Trophoblast cell (in vitro differentiated cells and primary cell): Measurements from ENCODE around the gene ZBTB16.

Experiments
- DNase-seq, 2 donors: peaks; one replicate each; pipeline ENCODE4 v3.0.0-alpha.2; 2016
- H2AFZ ChIP-seq: 2 replicates; pipeline ENCODE4 v1.6.1; 2013; ENCODE audit warnings: low read length, moderate library complexity, mild to moderate bottlenecking; ENCODE audit not compliant: insufficient read depth, poor library complexity
- H2AK5ac ChIP-seq: 2 replicates; pipeline ENCODE4 v1.6.1; 2013; ENCODE audit warnings: mild to moderate bottlenecking, low read length
- H2BK120ac ChIP-seq: 2 replicates; pipeline ENCODE4 v1.6.1; 2013; ENCODE audit warnings: low read length, mild to moderate bottlenecking, moderate library complexity; ENCODE audit not compliant: insufficient read depth, poor library complexity
- H2BK12ac ChIP-seq: 2 replicates; pipeline ENCODE4 v1.6.1; 2013; ENCODE audit warnings: mild to moderate bottlenecking, low read length, moderate library complexity
- H2BK5ac ChIP-seq: 2 replicates; pipeline ENCODE4 v1.6.1; 2013; ENCODE audit warnings: low read length, low read depth, moderate library complexity, mild to moderate bottlenecking; ENCODE audit not compliant: poor library complexity
- H3K14ac ChIP-seq: 2 replicates; pipeline ENCODE4 v1.6.1; 2013; ENCODE audit warnings: mild to moderate bottlenecking, low read length
- H3K18ac ChIP-seq: 2 replicates; pipeline ENCODE4 v1.6.1; 2013; ENCODE audit warnings: mild to moderate bottlenecking, low read length
- H3K23ac ChIP-seq: 2 replicates; pipeline ENCODE4 v1.6.1; 2013; ENCODE audit warnings: low read length
- H3K27ac ChIP-seq: 2 replicates; pipeline ENCODE4 v1.5.1; 2013; ENCODE audit warnings: low read depth, mild to moderate bottlenecking, inconsistent platforms, low read length, moderate library complexity
- H3K27me3 ChIP-seq: 2 replicates; pipeline ENCODE4 v1.6.1; 2013; ENCODE audit warnings: inconsistent platforms, mild to moderate bottlenecking, low read length, moderate library complexity; ENCODE audit not compliant: insufficient read depth
- H3K36me3 ChIP-seq, 2 experiments: 1 replicate in 1 of 2; 2 replicates in 1 of 2; pipeline ENCODE4 v1.6.1; 2013; ENCODE audit warnings: low read length in 2 of 2, mild to moderate bottlenecking in 2 of 2, moderate library complexity in 1 of 2; ENCODE audit not compliant: insufficient read depth in 2 of 2, control insufficient read depth in 1 of 2
- H3K4ac ChIP-seq: 2 replicates; pipeline ENCODE4 v1.6.1; 2013; ENCODE audit warnings: low read depth, mild to moderate bottlenecking, low read length, moderate library complexity
- H3K4me1 ChIP-seq, 2 experiments: 1 replicate in 1 of 2; 2 replicates in 1 of 2; pipeline ENCODE4 v1.6.1; 2013; ENCODE audit warnings: low read length in 2 of 2, mild to moderate bottlenecking in 2 of 2, moderate library complexity in 1 of 2; ENCODE audit not compliant: insufficient read depth in 2 of 2, control insufficient read depth in 1 of 2
- H3K4me2 ChIP-seq: 2 replicates; pipeline ENCODE4 v1.6.1; 2013; ENCODE audit warnings: inconsistent platforms, mild to moderate bottlenecking, low read length, moderate library complexity
- H3K4me3 ChIP-seq: 2 replicates; pipeline ENCODE4 v1.5.1; 2013; ENCODE audit warnings: mild to moderate bottlenecking, low read depth, low read length, inconsistent platforms
- H3K79me1 ChIP-seq: one replicate; pipeline ENCODE4 v1.6.1; 2013; ENCODE audit warnings: low read length
- H3K79me2 ChIP-seq: 2 replicates; pipeline ENCODE4 v1.6.1; 2013; ENCODE audit warnings: low read length, mild to moderate bottlenecking; ENCODE audit not compliant: control insufficient read depth, insufficient read depth, poor library complexity
- H3K9ac ChIP-seq: 2 replicates; pipeline ENCODE4 v1.6.1; 2013; ENCODE audit warnings: mild to moderate bottlenecking, low read length
- H3K9me3 ChIP-seq: 2 replicates; pipeline ENCODE4 v1.6.1; 2013; ENCODE audit warnings: low read depth, mild to moderate bottlenecking, control low read depth, inconsistent platforms, low read length; ENCODE audit not compliant: insufficient read depth
- H4K12ac ChIP-seq: 2 replicates; pipeline ENCODE4 v1.6.1; 2013; ENCODE audit warnings: low read depth, mild to moderate bottlenecking, low read length, moderate library complexity
- H4K8ac ChIP-seq: 2 replicates; pipeline ENCODE4 v1.6.1; 2013; ENCODE audit warnings: low read depth, mild to moderate bottlenecking, low read length, moderate library complexity
- H4K91ac ChIP-seq: one replicate; pipeline ENCODE4 v1.6.1; 2013; ENCODE audit warnings: low read depth, mild to moderate bottlenecking, low read length, moderate library complexity
- WGBS: extraction: QIAGEN DNeasy Blood & Tissue Kit; methylation state at CpG from one replicate; pipeline ENCODE4 v1.1.7; 2013; ENCODE audit warnings: missing lambda C conversion rate; ENCODE audit not compliant: insufficient read length, insufficient coverage; ENCODE audit errors: extremely low coverage; 5-methylcytosine and 5-hydroxymethylcytosine counted together

Gene ZBTB16

DNA sequence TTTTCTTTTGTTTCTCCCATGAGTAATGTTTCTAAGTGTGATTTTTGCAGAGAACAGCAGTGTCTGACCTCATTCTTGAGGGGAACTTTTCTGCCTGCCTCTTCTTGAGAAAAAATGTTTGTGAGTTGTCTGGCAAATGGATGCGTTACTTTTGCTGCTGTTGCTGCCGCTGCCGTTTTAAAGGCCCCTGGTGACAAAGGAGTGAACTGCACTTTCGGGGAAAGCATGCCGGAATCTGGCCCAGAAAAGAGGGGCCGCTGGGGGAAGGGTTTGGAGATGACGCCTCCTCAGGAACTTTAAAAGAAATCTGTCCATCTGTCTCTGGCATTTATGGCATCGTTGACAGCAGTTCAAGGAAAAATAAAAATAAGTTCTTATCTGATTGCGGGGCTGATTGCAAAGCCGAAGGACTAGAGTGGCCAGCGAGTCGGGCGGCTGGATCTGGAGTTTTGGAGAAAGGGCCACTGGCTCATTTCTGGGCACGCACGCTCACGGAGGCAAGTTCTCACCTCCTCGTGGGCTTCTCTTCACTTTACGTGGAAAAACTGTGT is 16.5 kb downstream of the ZBTB16 start:
- Histone ChIP-seq H3K9ac (no peak overlapping the region), H2BK5ac (no peak overlapping the region), H2BK120ac (no peak overlapping the region), H2BK12ac (no peak overlapping the region), H3K9me3 (no peaks in the 10 kb centered on the region), H3K27me3 (no peaks in the 10 kb centered on the region), H3K4me3 (no peak overlapping the region), H3K4me2 (no peak overlapping the region), H3K27ac (no peak overlapping the region), H4K91ac (no peak overlapping the region), H3K4me1 (peaks cover 5 to 10% of the 10 kb centered on the region in 2 experiments), H3K4ac (no peak overlapping the region), H4K12ac (no peak overlapping the region), H3K18ac (no peak overlapping the region), H3K14ac (no peak overlapping the region), H3K79me2 (no peaks in the 10 kb centered on the region), H4K8ac (no peak overlapping the region), H2AFZ (no peak overlapping the region), H3K36me3 (no peaks in the 10 kb centered on the region), H3K79me1 (no peaks in the 10 kb centered on the region), H2AK5ac (no peak overlapping the region), H3K23ac (no peak overlapping the region)
- no CpG with 5 or more reads among the region's 18 CpGs for WGBS
- peak; percentile 7 to 51 for DNase-seq

DNA sequence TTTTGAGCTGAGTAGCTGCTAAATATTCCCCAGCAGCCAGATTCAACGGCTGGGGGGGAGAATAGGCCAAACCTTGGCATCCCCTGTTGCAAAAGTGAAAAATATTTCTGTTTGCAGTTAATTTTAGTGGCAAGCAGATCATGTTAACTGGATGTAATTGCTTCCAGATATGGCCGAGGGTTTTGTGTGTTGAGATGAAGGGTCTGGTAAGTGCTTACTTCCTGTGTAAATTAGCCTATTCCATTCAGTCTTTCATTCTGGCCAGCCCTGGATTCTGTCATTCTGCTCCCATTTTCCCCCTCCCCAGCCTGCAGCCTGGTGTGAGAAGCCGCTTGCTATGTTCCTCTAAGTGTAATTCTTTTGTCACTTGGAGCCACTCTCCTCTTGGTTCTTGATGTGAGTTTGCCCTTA is 17.4 kb downstream of the ZBTB16 start:
- H3K23ac ChIP-seq, result no peak overlapping the region

DNA sequence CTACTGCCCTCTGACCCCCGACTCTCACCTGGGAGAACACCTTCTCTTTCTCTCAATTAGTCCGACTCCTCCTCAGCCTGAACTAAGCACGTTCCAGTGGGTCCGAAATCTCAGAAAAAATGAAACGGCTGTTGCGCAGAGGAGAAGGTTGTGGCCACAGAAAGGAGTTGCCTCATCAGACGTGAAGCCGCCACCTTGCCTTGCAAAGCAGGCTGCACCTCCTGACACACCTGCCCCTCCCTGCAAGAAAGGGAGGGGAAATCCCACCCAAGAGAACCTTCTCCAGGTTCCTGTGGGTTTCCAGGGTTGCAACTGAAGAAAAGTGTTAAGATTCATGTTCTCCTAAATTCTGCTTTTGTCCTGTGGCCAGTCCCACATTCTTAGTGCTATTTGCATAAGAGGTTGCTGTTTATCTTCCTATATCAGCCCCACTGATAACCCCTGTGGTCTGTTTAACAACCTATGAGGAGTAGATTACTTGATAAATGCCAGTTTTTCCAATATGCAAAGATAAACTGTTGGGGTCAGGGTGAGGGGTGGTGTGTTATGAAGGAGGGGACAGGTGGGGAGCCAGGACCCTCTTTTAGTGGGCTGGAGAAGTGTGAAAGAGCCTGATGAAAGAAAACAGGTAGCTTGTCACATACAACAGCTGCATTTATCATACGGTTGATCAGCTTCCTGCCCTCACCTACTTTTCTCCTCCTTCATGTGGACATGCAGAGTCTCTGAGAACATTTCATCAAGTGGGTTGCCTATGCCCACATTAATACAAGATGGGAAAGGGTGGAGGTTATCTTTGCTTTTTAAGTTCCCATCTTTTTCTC is 18.2 kb downstream of the ZBTB16 start:
- no peak overlapping the region for H2BK120ac ChIP-seq
- H3K4me3 ChIP-seq, result no peak overlapping the region
- WGBS, result no CpG with 5 or more reads among the region's 9 CpGs
- no peak overlapping the region for H3K4me2 ChIP-seq
- no peaks in the 10 kb centered on the region for H3K9me3 ChIP-seq
- H2AK5ac ChIP-seq, result no peak overlapping the region
- H2BK5ac ChIP-seq, result no peak overlapping the region
- no peak overlapping the region for H3K27ac ChIP-seq
- DNase-seq, result no peak
- no peak overlapping the region for H3K4ac ChIP-seq
- no peak overlapping the region for H3K18ac ChIP-seq
- no peak overlapping the region for H2BK12ac ChIP-seq
- no peak overlapping the region for H3K9ac ChIP-seq
- no peaks in the 10 kb centered on the region for H3K79me1 ChIP-seq
- no peaks in the 10 kb centered on the region for H3K79me2 ChIP-seq
- no peak overlapping the region for H3K14ac ChIP-seq
- no peak overlapping the region for H3K23ac ChIP-seq
- no peak overlapping the region for H4K91ac ChIP-seq
- no peak overlapping the region for H4K12ac ChIP-seq
- H2AFZ ChIP-seq, result no peak overlapping the region
- no peaks in the 10 kb centered on the region for H3K27me3 ChIP-seq
- H4K8ac ChIP-seq, result no peak overlapping the region
- peaks cover 5 to 10% of the 10 kb centered on the region in 2 experiments for H3K4me1 ChIP-seq
- H3K36me3 ChIP-seq, result no peaks in the 10 kb centered on the region

More for the DNA sequence above, 17.4 kb downstream of the ZBTB16 start:
- H4K91ac ChIP-seq, result no peak overlapping the region
- no peak for DNase-seq
- H2AK5ac ChIP-seq, result no peak overlapping the region
- H3K27ac ChIP-seq, result no peak overlapping the region
- H3K9me3 ChIP-seq, result no peaks in the 10 kb centered on the region
- H2BK5ac ChIP-seq, result no peak overlapping the region
- H4K12ac ChIP-seq, result no peak overlapping the region
- H2AFZ ChIP-seq, result no peak overlapping the region
- H3K4ac ChIP-seq, result no peak overlapping the region
- no peaks in the 10 kb centered on the region for H3K79me1 ChIP-seq
- H3K9ac ChIP-seq, result no peak overlapping the region
- H4K8ac ChIP-seq, result no peak overlapping the region
- H3K4me1 ChIP-seq, result peaks cover 5 to 10% of the 10 kb centered on the region in 2 experiments
- no peaks in the 10 kb centered on the region for H3K27me3 ChIP-seq
- no peaks in the 10 kb centered on the region for H3K36me3 ChIP-seq
- H3K4me3 ChIP-seq, result no peak overlapping the region
- H3K4me2 ChIP-seq, result no peak overlapping the region
- no peak overlapping the region for H2BK120ac ChIP-seq
- no peak overlapping the region for H3K14ac ChIP-seq
- no peaks in the 10 kb centered on the region for H3K79me2 ChIP-seq
- H3K18ac ChIP-seq, result no peak overlapping the region
- H2BK12ac ChIP-seq, result no peak overlapping the region
- no CpG with 5 or more reads among the region's 3 CpGs for WGBS

DNA sequence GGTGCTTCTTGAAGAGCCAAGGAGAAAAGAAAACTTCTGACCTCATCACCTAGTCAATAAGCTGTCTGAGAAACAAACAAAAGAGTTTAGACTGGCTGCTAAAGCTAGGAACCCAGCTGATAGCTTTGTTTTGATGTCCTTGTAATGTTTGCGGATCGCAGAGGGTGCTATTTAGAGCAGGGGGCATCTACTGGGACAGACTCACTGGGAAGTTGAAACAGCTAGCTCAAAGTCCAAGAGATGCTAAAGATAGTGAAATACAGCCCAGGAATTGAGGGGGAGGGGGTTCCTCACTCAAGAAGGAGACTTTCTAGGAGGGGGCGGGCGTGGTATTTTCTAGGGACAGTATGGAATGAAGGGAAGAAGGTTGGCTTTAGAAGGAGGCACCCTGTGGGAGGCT is 18.9 kb downstream of the ZBTB16 start:
- H3K36me3 ChIP-seq, result no peaks in the 10 kb centered on the region
- no CpG with 5 or more reads among the region's 4 CpGs for WGBS

More for the DNA sequence above, 18.9 kb downstream of the ZBTB16 start:
- Histone ChIP-seq H3K27me3 (no peaks in the 10 kb centered on the region), H3K79me1 (no peaks in the 10 kb centered on the region), H4K12ac (no peak overlapping the region), H3K14ac (no peak overlapping the region), H4K8ac (no peak overlapping the region), H3K18ac (no peak overlapping the region), H3K4me3 (no peak overlapping the region), H2AFZ (no peak overlapping the region), H3K23ac (no peak overlapping the region), H2BK5ac (no peak overlapping the region), H3K4ac (no peak overlapping the region), H3K27ac (no peak overlapping the region), H3K9ac (no peak overlapping the region), H4K91ac (no peak overlapping the region), H3K9me3 (no peaks in the 10 kb centered on the region), H2BK12ac (no peak overlapping the region), H2BK120ac (no peak overlapping the region), H3K79me2 (no peaks in the 10 kb centered on the region), H2AK5ac (no peak overlapping the region), H3K4me2 (no peak overlapping the region), H3K4me1 (peaks cover 5 to 10% of the 10 kb centered on the region in 2 experiments)
- DNase-seq, result no peak
